ENCODE measurements around the gene DLG2.

DLG2 gene

DNA sequence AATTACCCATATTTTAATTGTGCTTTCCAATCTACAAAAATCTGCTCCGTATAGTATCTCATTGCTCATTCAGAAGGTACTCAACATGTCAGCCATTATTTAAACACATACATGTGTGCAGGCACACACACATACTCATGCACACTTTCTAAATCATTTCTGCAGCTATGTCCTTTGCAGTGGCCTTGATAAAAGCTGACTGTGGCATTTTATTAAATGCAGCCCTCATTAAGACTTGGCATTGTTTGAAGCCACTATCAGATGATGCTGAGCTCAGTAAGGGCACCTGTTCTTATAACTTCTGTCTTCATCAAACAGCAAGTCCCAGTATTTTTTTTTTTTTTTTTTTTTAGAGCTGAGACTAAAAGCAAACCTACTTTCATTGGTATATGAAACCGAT, 1269.1 kb downstream of the DLG2 start:
- TF ChIP-seq, protein P1, sequence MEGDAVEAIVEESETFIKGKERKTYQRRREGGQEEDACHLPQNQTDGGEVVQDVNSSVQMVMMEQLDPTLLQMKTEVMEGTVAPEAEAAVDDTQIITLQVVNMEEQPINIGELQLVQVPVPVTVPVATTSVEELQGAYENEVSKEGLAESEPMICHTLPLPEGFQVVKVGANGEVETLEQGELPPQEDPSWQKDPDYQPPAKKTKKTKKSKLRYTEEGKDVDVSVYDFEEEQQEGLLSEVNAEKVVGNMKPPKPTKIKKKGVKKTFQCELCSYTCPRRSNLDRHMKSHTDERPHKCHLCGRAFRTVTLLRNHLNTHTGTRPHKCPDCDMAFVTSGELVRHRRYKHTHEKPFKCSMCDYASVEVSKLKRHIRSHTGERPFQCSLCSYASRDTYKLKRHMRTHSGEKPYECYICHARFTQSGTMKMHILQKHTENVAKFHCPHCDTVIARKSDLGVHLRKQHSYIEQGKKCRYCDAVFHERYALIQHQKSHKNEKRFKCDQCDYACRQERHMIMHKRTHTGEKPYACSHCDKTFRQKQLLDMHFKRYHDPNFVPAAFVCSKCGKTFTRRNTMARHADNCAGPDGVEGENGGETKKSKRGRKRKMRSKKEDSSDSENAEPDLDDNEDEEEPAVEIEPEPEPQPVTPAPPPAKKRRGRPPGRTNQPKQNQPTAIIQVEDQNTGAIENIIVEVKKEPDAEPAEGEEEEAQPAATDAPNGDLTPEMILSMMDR (IDR thresholded peaks at IDR 0.05; ENCODE audit: low read depth, low read length): no peak
- DNase-seq (ENCODE audit: low read depth in 2 of 2): no peak
- H3K4me3 ChIP-seq (replicated peaks in 1 of 2; ENCODE audit: low read depth in 2 of 2, low read length in 2 of 2): no peak overlapping the region

DNA sequence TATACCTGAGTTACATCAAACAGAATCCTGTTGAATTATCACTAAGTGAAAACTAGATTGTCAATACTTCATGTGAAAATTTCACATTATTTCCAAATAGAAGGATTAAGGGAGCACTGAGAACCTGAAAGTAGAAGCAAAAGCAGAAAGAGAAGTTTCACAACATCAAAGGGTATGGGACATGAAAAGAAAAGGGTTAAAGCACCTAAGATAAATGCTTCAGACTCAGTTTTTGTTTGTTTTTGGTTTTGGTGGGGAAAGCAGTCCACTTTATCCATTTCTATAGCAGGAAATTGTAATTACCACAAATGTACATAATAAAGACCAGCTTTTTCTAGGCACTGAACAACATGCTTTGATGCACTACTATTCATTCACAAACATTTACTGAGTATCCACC, 1271.2 kb downstream of the DLG2 start:
- TF ChIP-seq, protein P1 (IDR thresholded peaks at IDR 0.05; ENCODE audit: low read depth, low read length): no peak
- H3K4me3 ChIP-seq (replicated peaks in 1 of 2; ENCODE audit: low read depth in 2 of 2, low read length in 2 of 2): no peak overlapping the region
- DNase-seq (ENCODE audit: low read depth in 2 of 2): no peak

DNA sequence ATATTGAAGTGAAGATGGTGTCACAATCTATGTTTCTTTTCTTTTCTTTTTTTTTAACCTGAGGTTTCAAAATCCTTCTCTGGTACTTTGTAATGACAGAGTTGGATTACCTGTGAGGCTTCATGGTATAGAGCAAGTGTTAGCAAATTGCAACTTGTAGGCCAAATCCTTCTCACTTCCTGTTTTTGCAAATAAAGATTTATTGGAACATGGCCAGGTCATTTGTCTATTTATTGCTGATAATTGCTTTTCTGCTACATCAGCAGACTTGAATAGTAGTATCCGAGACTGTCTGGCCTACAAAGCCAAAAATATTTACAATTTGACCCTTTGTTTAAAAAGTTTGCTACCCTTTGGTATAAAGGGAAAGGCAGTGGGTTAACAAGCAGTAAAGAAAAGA, 1281.5 kb downstream of the DLG2 start:
- no peak overlapping the region for H3K4me3 ChIP-seq (replicated peaks in 1 of 2; ENCODE audit: low read depth in 2 of 2, low read length in 2 of 2)
- DNase-seq (ENCODE audit: low read depth in 2 of 2): no peak
- TF ChIP-seq, protein P1 (IDR thresholded peaks at IDR 0.05; ENCODE audit: low read depth, low read length): no peak

DNA sequence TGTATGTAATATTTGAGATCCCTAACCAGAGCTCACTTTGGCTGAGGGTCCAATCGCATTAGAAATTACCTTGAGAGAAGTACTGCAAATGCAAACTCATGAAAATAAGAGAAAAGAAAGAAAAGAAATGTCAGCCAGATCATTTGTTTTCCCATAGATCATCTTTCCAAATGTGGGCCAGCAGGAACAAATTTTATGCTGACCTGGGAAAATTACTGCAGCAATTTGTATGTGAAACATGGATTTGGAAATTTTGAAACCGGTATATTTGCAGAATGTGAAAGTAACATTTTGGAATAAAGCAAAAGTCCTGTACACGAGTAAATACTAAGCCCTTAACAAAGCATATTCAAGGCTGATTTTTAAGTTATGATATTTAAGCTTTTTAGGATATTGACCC, 1282.1 kb downstream of the DLG2 start:
- TF ChIP-seq, protein P1 (IDR thresholded peaks at IDR 0.05; ENCODE audit: low read depth, low read length): no peak
- DNase-seq (ENCODE audit: low read depth in 2 of 2): no peak

DNA sequence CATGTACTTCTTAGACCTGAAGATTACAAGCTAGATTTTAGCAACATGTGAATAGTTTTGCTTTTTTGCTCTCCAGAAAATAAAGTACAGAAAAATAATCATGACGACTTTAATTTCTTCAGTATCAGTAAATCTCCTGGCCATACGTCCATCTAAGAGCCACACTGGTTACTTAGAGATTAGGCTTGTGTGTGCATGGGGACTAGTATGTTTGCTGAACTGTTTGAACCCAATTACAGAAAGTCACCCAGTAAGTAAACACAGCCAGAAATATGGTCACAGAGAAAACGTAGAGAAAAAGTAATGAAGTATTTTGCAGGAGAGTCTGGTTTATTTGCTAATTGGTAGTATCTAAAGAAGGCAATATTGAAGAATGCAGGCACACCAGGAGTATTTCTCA, 1287.3 kb downstream of the DLG2 start:
- no peak overlapping the region for H3K4me3 ChIP-seq (replicated peaks in 1 of 2; ENCODE audit: low read depth in 2 of 2, low read length in 2 of 2)
- TF ChIP-seq, protein P1 (IDR thresholded peaks at IDR 0.05; ENCODE audit: low read depth, low read length): no peak
- no peak for DNase-seq (ENCODE audit: low read depth in 2 of 2)

More for the DNA sequence above, 1282.1 kb downstream of the DLG2 start:
- no peak overlapping the region for H3K4me3 ChIP-seq (replicated peaks in 1 of 2; ENCODE audit: low read depth in 2 of 2, low read length in 2 of 2)

DNA sequence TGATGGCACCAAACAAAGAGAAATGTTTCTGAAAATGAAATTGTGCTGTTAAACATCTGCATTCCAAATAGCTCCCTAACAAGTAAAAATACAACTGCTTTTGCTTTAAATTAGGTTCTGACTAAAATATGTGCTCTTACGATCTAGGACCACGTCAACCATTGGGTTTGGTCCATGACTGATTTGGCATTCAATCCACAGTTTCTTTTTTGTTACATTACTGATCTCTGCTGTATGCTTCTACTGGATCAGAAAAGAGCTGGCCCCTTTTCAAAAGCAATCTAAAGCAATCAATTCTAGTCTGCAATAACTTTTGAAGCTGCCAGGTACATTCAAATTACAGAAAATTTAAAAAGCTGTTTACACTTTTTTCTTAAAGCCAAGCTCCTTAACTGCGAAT, 1293.9 kb downstream of the DLG2 start:
- TF ChIP-seq, protein P1 (IDR thresholded peaks at IDR 0.05; ENCODE audit: low read depth, low read length): no peak
- H3K4me3 ChIP-seq (replicated peaks in 1 of 2; ENCODE audit: low read depth in 2 of 2, low read length in 2 of 2): no peak overlapping the region
- DNase-seq (ENCODE audit: low read depth in 2 of 2): no peak

DNA sequence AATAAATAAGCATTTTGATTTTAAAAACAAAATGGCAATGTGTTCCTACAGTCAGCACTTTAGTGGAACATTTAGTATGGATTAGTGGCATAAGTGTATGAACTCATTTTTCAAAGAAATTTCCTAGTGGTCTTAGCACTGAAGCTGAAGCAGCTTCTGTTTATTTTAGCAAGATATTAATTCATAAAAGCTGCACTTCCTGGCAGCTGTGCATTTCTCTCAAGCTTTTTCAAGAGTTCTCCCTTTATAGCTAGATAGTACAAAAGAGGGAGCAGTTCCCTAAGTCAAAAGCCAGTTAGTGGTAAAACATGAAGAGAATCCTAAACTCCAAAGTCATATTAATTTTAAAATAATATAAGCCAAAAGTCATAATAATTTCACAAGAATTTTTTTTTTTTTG, 1304.9 kb downstream of the DLG2 start:
- TF ChIP-seq, protein P1 (IDR thresholded peaks at IDR 0.05; ENCODE audit: low read depth, low read length): no peak
- DNase-seq (ENCODE audit: low read depth in 2 of 2): no peak
- H3K4me3 ChIP-seq (replicated peaks in 1 of 2; ENCODE audit: low read depth in 2 of 2, low read length in 2 of 2): no peak overlapping the region
